ENCODE measurements around the gene HDAC10. TPM values are rescaled to one million over a fixed set of nuclear protein-coding genes. Genes with fewer than 3 reads are reported as not detected.

Gene HDAC10, protein sequence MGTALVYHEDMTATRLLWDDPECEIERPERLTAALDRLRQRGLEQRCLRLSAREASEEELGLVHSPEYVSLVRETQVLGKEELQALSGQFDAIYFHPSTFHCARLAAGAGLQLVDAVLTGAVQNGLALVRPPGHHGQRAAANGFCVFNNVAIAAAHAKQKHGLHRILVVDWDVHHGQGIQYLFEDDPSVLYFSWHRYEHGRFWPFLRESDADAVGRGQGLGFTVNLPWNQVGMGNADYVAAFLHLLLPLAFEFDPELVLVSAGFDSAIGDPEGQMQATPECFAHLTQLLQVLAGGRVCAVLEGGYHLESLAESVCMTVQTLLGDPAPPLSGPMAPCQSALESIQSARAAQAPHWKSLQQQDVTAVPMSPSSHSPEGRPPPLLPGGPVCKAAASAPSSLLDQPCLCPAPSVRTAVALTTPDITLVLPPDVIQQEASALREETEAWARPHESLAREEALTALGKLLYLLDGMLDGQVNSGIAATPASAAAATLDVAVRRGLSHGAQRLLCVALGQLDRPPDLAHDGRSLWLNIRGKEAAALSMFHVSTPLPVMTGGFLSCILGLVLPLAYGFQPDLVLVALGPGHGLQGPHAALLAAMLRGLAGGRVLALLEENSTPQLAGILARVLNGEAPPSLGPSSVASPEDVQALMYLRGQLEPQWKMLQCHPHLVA
- total RNA-seq (2022) (52.9 and 69.2 TPM in 2 replicates), Bru-seq, nascent RNA (percentile 50 among the genes with signal in this experiment), BruChase-seq, experiment 1, labeled RNA remaining after a 6-hour chase (percentile 71 among the genes with signal in this experiment), BruChase-seq, experiment 2, labeled RNA remaining after a 2-hour chase (percentile 68 among the genes with signal in this experiment)
- long read RNA-seq, transcript HDAC10-201 (20 exons, 2,687 nt): major isoform, 6 of 33 reads
- long read RNA-seq, partial matches to known transcripts: 7 of 33 reads
- long read RNA-seq, other reads (novel, unspliced or antisense): 20 of 33 reads

DNA sequence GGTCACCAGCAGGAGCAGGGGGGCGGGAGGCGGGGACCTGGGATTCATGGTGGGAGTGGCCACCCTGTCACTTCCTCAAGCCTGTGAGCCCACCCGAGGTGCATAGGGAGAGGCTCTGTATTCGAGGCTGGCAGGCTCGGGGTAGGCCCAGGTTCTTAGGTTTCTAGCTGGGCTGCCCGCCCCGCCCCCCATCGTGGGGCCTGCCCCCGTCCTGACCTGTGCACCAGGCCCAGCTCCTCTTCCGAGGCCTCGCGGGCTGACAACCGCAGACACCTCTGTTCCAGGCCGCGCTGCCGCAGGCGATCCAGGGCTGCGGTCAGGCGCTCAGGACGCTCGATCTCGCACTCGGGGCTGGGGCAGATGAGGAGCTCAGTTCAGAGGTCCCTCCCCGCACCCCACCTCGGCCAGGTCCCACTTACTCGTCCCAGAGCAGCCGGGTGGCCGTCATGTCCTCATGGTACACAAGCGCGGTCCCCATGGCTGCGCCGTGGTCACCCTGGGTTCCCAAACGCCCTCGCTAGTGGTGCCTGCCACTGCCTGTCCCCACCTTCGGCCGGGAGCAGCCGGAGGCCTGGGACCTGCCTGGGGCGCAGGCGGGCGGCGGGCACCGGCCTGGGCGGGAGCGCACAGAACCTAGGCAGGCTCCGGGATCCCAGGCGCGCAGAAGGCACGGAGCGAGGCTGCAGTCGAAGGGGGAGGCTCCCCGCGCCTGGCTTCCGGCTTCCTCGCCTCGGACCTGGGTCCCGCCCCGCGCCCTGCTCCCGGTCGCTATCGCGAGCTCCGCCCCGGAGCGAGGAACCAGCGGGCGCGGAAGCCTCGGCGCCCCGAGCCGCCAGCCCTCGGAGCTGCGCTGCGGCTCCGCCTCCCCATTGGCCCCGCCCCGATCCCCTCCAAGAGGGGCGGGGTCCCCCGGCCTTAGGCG, at the start of gene HDAC10:
Gene HDAC10 (minus strand): TSS at position 711 of the 922 bp plus-strand sequence. CDS start 233 bp downstream, at position 478.
- intact Hi-C loops (cut with micrococcal nuclease; ENCODE audit: unreplicated experiment): no loop called here
- H3K4me3 Mint-ChIP-seq (ENCODE audit: low read depth, unreplicated experiment): peak within 1 kb of the TSS; percentile 70
- no TSS peak for BruUV-seq (replicated peaks)
- H3K27me3 Mint-ChIP-seq (ENCODE audit: unreplicated experiment): no peaks in the 10 kb centered on the region
- DNase-seq: peak; percentile 81
- no peaks in the 10 kb centered on the region for H3K4me1 Mint-ChIP-seq (ENCODE audit: low read depth, unreplicated experiment)
- TF ChIP-seq, protein P1, sequence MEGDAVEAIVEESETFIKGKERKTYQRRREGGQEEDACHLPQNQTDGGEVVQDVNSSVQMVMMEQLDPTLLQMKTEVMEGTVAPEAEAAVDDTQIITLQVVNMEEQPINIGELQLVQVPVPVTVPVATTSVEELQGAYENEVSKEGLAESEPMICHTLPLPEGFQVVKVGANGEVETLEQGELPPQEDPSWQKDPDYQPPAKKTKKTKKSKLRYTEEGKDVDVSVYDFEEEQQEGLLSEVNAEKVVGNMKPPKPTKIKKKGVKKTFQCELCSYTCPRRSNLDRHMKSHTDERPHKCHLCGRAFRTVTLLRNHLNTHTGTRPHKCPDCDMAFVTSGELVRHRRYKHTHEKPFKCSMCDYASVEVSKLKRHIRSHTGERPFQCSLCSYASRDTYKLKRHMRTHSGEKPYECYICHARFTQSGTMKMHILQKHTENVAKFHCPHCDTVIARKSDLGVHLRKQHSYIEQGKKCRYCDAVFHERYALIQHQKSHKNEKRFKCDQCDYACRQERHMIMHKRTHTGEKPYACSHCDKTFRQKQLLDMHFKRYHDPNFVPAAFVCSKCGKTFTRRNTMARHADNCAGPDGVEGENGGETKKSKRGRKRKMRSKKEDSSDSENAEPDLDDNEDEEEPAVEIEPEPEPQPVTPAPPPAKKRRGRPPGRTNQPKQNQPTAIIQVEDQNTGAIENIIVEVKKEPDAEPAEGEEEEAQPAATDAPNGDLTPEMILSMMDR (IDR thresholded peaks at IDR 0.05; ENCODE audit: unreplicated experiment): no peak
- H3K9me3 Mint-ChIP-seq (ENCODE audit: low read depth, unreplicated experiment): no peaks in the 10 kb centered on the region
- H3K36me3 Mint-ChIP-seq (ENCODE audit: insufficient read depth, unreplicated experiment): peaks cover 61% of the 10 kb centered on the region
- H3K27ac Mint-ChIP-seq (ENCODE audit: unreplicated experiment): no peak within 1 kb of the TSS
- CTCF ChIA-PET: interaction anchor here (0.5 to 1.9 kb wide), 8 partner anchors 21 to 411 kb away, joined by 3 to 9 read pairs (median 4); no protein-coding TSS in a partner anchor

DNA sequence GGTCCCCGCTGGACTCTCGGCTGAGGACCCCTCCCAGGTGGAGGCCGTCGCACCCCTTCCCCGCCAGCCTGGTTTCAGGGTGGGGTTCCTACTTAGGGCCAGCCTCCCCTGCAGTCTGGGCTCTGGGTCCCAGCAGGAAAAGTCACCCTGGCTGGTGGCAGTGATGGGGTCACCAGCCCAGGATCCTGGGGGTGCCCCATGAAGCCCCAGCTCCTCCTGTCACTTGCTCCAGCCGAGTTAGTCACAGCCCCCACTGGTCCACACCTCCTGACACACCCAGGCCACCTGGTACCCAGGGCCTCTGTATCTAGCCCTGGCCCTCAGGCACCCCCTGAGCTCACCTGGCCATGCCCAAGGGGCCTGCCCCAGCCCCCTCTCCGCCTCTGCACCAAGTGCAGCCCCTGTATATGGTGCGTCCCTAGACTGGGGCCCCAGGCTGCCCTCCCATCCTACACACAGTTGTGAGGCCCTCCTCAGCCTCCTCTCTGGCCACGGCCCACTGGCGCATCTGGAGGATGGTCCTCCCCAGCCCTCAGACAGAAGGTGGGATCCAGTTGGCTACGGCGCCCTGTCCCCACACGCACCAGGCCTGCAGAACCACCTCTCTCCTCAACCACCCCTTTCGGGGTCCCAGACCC, 49.7 kb upstream of the HDAC10 start:
- Mint-ChIP-seq H3K36me3 (ENCODE audit: insufficient read depth, unreplicated experiment) (peaks cover 80% of the 10 kb centered on the region), H3K4me1 (ENCODE audit: low read depth, unreplicated experiment) (peaks cover 76% of the 10 kb centered on the region), H3K4me3 (ENCODE audit: low read depth, unreplicated experiment) (peak overlapping the region; percentile 67), H3K9me3 (ENCODE audit: low read depth, unreplicated experiment) (no peaks in the 10 kb centered on the region), H3K27me3 (ENCODE audit: unreplicated experiment) (no peaks in the 10 kb centered on the region), H3K27ac (ENCODE audit: unreplicated experiment) (peak overlapping the region; percentile 58)
- intact Hi-C loops (cut with micrococcal nuclease; ENCODE audit: unreplicated experiment): no loop called here
- TF ChIP-seq, protein P1 (IDR thresholded peaks at IDR 0.05; ENCODE audit: unreplicated experiment): no peak
- no peak for DNase-seq
- CTCF ChIA-PET: interaction anchor here (0.6 kb wide), 1 partner anchor 28 kb away, joined by 6 read pairs; no protein-coding TSS in a partner anchor
- BruUV-seq (replicated peaks): no TSS peak

DNA sequence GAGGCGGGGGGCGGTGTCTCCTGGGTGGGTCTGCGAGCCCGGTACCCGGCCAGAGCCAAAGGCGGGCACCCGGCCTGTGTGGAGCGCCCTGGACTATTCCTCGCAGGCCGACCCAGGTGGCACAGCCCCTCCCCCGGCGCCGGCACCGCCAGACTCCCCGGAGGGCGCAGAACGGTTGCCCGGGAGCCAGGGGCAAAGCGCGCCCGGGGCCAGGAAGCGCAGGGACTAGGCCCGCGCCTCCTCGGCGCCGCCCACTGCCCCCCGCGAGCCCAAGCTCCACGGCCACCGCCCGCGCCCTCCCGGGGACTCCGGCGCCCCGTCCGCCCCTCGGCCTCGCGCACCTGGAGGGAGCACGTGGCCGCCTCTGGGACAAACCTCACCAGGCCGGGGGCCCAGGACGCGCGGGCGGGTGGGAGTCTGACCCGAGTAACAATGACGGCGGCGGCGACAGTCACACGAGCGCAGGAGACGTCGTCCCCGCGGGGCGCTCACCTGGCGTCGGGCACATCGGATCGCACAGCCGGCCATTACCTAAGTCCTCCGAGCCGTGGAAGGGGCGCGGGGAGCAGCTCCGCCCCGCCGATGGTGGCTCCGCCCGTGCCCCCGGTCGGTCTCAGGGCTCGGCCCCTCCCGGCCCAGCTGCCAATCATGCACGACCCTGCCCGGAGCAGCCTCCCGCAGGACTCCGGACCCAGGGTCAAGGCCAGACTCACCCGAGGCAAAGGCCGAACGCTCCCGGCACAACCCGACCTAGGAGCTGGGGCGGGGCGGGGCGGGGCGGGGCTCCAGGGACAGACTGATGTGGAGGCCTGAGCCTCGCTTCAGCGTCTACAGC, 48.9 kb upstream of the HDAC10 start:
- H3K27ac Mint-ChIP-seq (ENCODE audit: unreplicated experiment): no peak overlapping the region
- peak overlapping the region; percentile 71 for H3K4me3 Mint-ChIP-seq (ENCODE audit: low read depth, unreplicated experiment)
- CTCF ChIA-PET: interaction anchor here (0.6 kb wide), 1 partner anchor 27 kb away, joined by 6 read pairs; no protein-coding TSS in a partner anchor
- H3K4me1 Mint-ChIP-seq (ENCODE audit: low read depth, unreplicated experiment): peaks cover 75% of the 10 kb centered on the region
- DNase-seq: peak; percentile 46
- H3K27me3 Mint-ChIP-seq (ENCODE audit: unreplicated experiment): no peaks in the 10 kb centered on the region
- no peaks in the 10 kb centered on the region for H3K9me3 Mint-ChIP-seq (ENCODE audit: low read depth, unreplicated experiment)
- H3K36me3 Mint-ChIP-seq (ENCODE audit: insufficient read depth, unreplicated experiment): peaks cover 79% of the 10 kb centered on the region
- TF ChIP-seq, protein P1 (IDR thresholded peaks at IDR 0.05; ENCODE audit: unreplicated experiment): no peak
- intact Hi-C loops (cut with micrococcal nuclease; ENCODE audit: unreplicated experiment): no loop called here
- no TSS peak for BruUV-seq (replicated peaks)
